GM03348 (cell line): ENCODE measurements around the gene MLYCD.

Experiments used
- DNase-seq: peaks from one replicate; pipeline ENCODE4 v3.0.0; 2012; ENCODE audit warnings: low spot score

Gene MLYCD

GRCh38 chr16:83970430-83970815 lies 71.5 kb downstream of the MLYCD start:
- DNase-seq, result no peak

GRCh38 chr16:83971165-83972130 lies 72.5 kb downstream of the MLYCD start:
- DNase-seq, result no peak

- DNase-seq, result no peak
Observed at GRCh38 chr16:83972256-83973008, 73.5 kb downstream of the MLYCD start.

GRCh38 chr16:83973077-83973476 lies 74.2 kb downstream of the MLYCD start:
- no peak for DNase-seq

GRCh38 chr16:83973581-83974385 lies 74.9 kb downstream of the MLYCD start:
- DNase-seq, result no peak

GRCh38 chr16:83974475-83974874 lies 75.6 kb downstream of the MLYCD start:
- no peak for DNase-seq

- no peak for DNase-seq
Observed at GRCh38 chr16:83975590-83976260, 76.8 kb downstream of the MLYCD start.
